Measurements from ENCODE around the gene SECISBP2L. TPM values are rescaled to one million over a fixed set of nuclear protein-coding genes. Genes with fewer than 3 reads are reported as not detected.

Gene SECISBP2L
- total RNA-seq, 1 experiment from 2014 or later = 24.7 TPM

GRCh38 chr15:49041426-49041825, 4.8 kb downstream of the SECISBP2L start:
- Histone ChIP-seq H3K27ac (ENCODE audit: insufficient read length, low read depth, low read length) (no peak overlapping the region), H3K23me2 (ENCODE audit: insufficient read length, low read depth, low read length, poor library complexity, severe bottlenecking) (no peaks in the 10 kb centered on the region), H3K4me2 (ENCODE audit: insufficient read depth, insufficient read length, low read length) (no peak overlapping the region), H3K18ac (ENCODE audit: insufficient read length, low read depth, low read length) (no peak overlapping the region), H4K5ac (ENCODE audit: insufficient read length, low read depth, low read length) (no peak overlapping the region), H3K4me1 (ENCODE audit: insufficient read depth, low read length) (no peaks in the 10 kb centered on the region), H2BK20ac (ENCODE audit: low read depth, low read length, poor library complexity, severe bottlenecking) (no peak overlapping the region), H3K9ac (ENCODE audit: extremely low read depth, insufficient read length, low read length) (no peak overlapping the region), H3K79me1 (ENCODE audit: insufficient read depth, low read depth, low read length, poor library complexity, severe bottlenecking) (peaks cover 2% of the 10 kb centered on the region), H3K27me3 (ENCODE audit: insufficient read depth, low read length) (no peaks in the 10 kb centered on the region), H3K56ac (ENCODE audit: insufficient read length, low read depth, low read length) (no peak overlapping the region), H2AFZ (ENCODE audit: low read length) (no peak overlapping the region), H4K20me1 (ENCODE audit: control insufficient read depth, insufficient read depth, insufficient read length) (no peaks in the 10 kb centered on the region), H2AK5ac (ENCODE audit: insufficient read length, low read length) (no peak overlapping the region), H2BK120ac (ENCODE audit: low read depth, low read length, poor library complexity, severe bottlenecking) (no peak overlapping the region), H2BK12ac (ENCODE audit: insufficient read length, low read depth, low read length) (no peak overlapping the region), H4K91ac (ENCODE audit: insufficient read length, low read depth, low read length) (no peak overlapping the region), H3T11ph (ENCODE audit: low read length) (no peak overlapping the region), H3K9me3 (ENCODE audit: control insufficient read depth, low read depth, low read length) (no peaks in the 10 kb centered on the region), H2BK15ac (ENCODE audit: low read depth, low read length) (no peak overlapping the region), H4K8ac (replicated peaks; ENCODE audit: insufficient read length, low read depth, low read length) (no peak overlapping the region), H3K4ac (ENCODE audit: low read depth, low read length) (no peak overlapping the region), H3K79me2 (ENCODE audit: insufficient read depth, low read length) (peaks cover 5% of the 10 kb centered on the region; the same call in 1 of the 2 replicates), H3K23ac (ENCODE audit: insufficient read length, low read depth, low read length) (no peak overlapping the region), H3K14ac (ENCODE audit: insufficient read depth, low read length) (no peak overlapping the region), H2BK5ac (ENCODE audit: insufficient read length, low read length) (no peak overlapping the region)
- Mint-ChIP-seq H3K9me3 (no peaks in the 10 kb centered on the region), H3K27ac (no peak overlapping the region; a peak in 1 of 7 replicates), H3K4me3 (no peak overlapping the region), H3K4me1 (peaks cover 7 to 11% of the 10 kb centered on the region in 2 experiments), H3K36me3 (ENCODE audit: insufficient read depth in 1 of 3, low read depth in 3 of 3) (no peaks in the 10 kb centered on the region; a peak in 1 of 7 replicates), H3K27me3 (ENCODE audit: low read depth) (no peaks in the 10 kb centered on the region)
- no peak for DNase-seq
- TF ChIP-seq CTCF (conservative IDR thresholded peaks at IDR 0.05) = no peak
- WGBS (ENCODE audit: extremely low coverage, insufficient read length, low lambda C conversion rate) = no CpG with 5 or more reads among the region's 5 CpGs

All from H9 (cell line).